HCT116 (cell line): ENCODE results near the gene DNPH1. TPM values are rescaled to one million over a fixed set of nuclear protein-coding genes. Genes with fewer than 3 reads are reported as not detected.

ENCODE experiments used
- ATAC-seq: fragments of 200-7000 bp; cut with Tn5 transposase; 2 replicates; pipeline ENCODE4 v1.9.1; 2020; ENCODE audit warnings: mild to moderate bottlenecking, moderate library complexity
- BruUV-seq: library from RNA; stranded (reverse); fragments of 400-500 nt; replicated peaks from 2 replicates; lab custom pipeline; 2021; lab: Mats Ljungman, UMichigan
- CTCF ChIA-PET: fragments of 300-600 bp; sonication (Branson Sonifier 250); formaldehyde crosslinking; loops from one replicate; lab custom pipeline; 2021; ENCODE audit warnings: antibody characterized with exemption; lab: Charles Lee
- POLR2A ChIA-PET: fragments of 300-600, 350-600 bp; sonication (Branson Sonifier 250); formaldehyde crosslinking; loops from one replicate; lab custom pipeline; 2021; ENCODE audit warnings: antibody characterized with exemption; lab: Charles Lee
- RAD21 ChIA-PET, 2 experiments: fragments of 300-600 bp; sonication (Branson Sonifier 250); formaldehyde crosslinking; loops; one replicate each; lab custom pipeline; 2023; ENCODE audit warnings: low total read pairs in 2 of 2; ENCODE audit not compliant: uncharacterized antibody in 2 of 2, unreplicated experiment in 2 of 2, low non-redundant PET in 1 of 2; lab: Charles Lee
- DNase-seq: peaks from one replicate; pipeline ENCODE4 v3.0.0-alpha.2; 2010; ENCODE audit warnings: low read depth, low spot score
- H2AFZ ChIP-seq: fragments of 200-600 bp; shearing (Covaris generic), sonication (generic); 2 replicates; pipeline ENCODE4 v1.6.1; 2017; ENCODE audit warnings: low read depth, mixed run types, mixed read lengths, antibody characterized with exemption, low read length; ENCODE audit not compliant: poor library complexity, severe bottlenecking
- H3K27ac ChIP-seq: 2 replicates; pipeline ENCODE4 v1.5.1; 2012; ENCODE audit warnings: low read depth, low read length
- H3K27me3 ChIP-seq: fragments of 200-600 bp; sonication (generic); 2 replicates; pipeline ENCODE4 v1.6.1; 2016; ENCODE audit warnings: mixed run types, low read length, mixed read lengths; ENCODE audit not compliant: insufficient read depth
- H3K36me3 ChIP-seq, 2 experiments: fragments of 200-500 bp in 1 of 2; fragments of 200-600 bp in 1 of 2; sonication (Bioruptor generic) in 1 of 2; sonication (generic) in 1 of 2; 2 replicates each; pipeline versions ENCODE4 v1.5.1 to v1.6.1; 2014 to 2016; ENCODE audit warnings: low read length in 2 of 2, inconsistent platforms in 1 of 2, mixed read lengths in 1 of 2, mixed run types in 1 of 2; ENCODE audit not compliant: insufficient read depth in 2 of 2, control insufficient read depth in 1 of 2
- H3K4me1 ChIP-seq, 2 experiments: fragments of 200-600 bp in 1 of 2; sonication (generic) in 1 of 2; 2 replicates each; pipeline versions ENCODE4 v1.5.1 to v1.6.1; 2012 to 2017; ENCODE audit warnings: low read length in 2 of 2, inconsistent platforms in 1 of 2, mild to moderate bottlenecking in 1 of 2, mixed read lengths in 1 of 2, mixed run types in 1 of 2, moderate library complexity in 1 of 2; ENCODE audit not compliant: insufficient read depth in 2 of 2, control insufficient read depth in 1 of 2
- H3K4me2 ChIP-seq: fragments of 200-600 bp; sonication (generic); 2 replicates; pipeline ENCODE4 v1.6.1; 2017; ENCODE audit warnings: mixed run types, low read length, mixed read lengths
- H3K4me3 ChIP-seq, 2 experiments: fragments of 200-600 bp in 1 of 2; sonication (generic) in 1 of 2; replicated peaks in 1 of 2; 2 replicates each; pipeline ENCODE4 v1.5.1; 2011 to 2016; ENCODE audit warnings: low read length in 2 of 2, control low read depth in 1 of 2, low read depth in 1 of 2, mild to moderate bottlenecking in 1 of 2, mixed read lengths in 1 of 2, mixed run types in 1 of 2
- H3K79me2 ChIP-seq: fragments of 200-600 bp; sonication (generic); 2 replicates; pipeline ENCODE4 v1.6.1; 2017; ENCODE audit warnings: mild to moderate bottlenecking, mixed run types, low read length, moderate library complexity, mixed read lengths; ENCODE audit not compliant: insufficient read depth
- H3K9ac ChIP-seq: fragments of 200-600 bp; sonication (generic); 2 replicates; pipeline ENCODE4 v1.6.1; 2016; ENCODE audit warnings: low read length, mixed read lengths
- H3K9me2 ChIP-seq: fragments of 200-600 bp; sonication (generic), shearing (Covaris generic); 2 replicates; pipeline ENCODE4 v1.6.1; 2017; ENCODE audit warnings: mixed run types, mild to moderate bottlenecking, moderate library complexity; ENCODE audit not compliant: insufficient read depth
- H3K9me3 ChIP-seq, 2 experiments: fragments of 200-500 bp in 1 of 2; fragments of 200-600 bp in 1 of 2; sonication (Bioruptor generic) in 1 of 2; sonication (generic) in 1 of 2; 2 replicates each; pipeline ENCODE4 v1.6.1; 2014 to 2017; ENCODE audit warnings: low read length in 2 of 2, mixed read lengths in 2 of 2, inconsistent platforms in 1 of 2, low read depth in 1 of 2, mild to moderate bottlenecking in 1 of 2, mixed run types in 1 of 2, moderate library complexity in 1 of 2; ENCODE audit not compliant: control insufficient read depth in 1 of 2, insufficient read depth in 1 of 2
- H4K20me1 ChIP-seq: fragments of 200-600 bp; sonication (generic), shearing (Covaris generic); 2 replicates; pipeline ENCODE4 v1.6.1; 2017; ENCODE audit warnings: mixed run types, mild to moderate bottlenecking, moderate library complexity; ENCODE audit not compliant: insufficient read depth
- CTCF ChIP-seq, 3 experiments: fragments of 200-600 bp in 1 of 3; sonication (generic) in 1 of 3; IDR thresholded peaks in 2 of 3; conservative IDR thresholded peaks in 1 of 3; 2 replicates each; pipeline ENCODE4 v1.5.1; 2012 to 2017; ENCODE audit warnings: low read depth in 2 of 3, low read length in 2 of 3, antibody characterized with exemption in 1 of 3, borderline replicate concordance in 1 of 3, control low read depth in 1 of 3, mild to moderate bottlenecking in 1 of 3, mixed read lengths in 1 of 3, mixed run types in 1 of 3, moderate library complexity in 1 of 3; ENCODE audit not compliant: insufficient read depth in 1 of 3
- ELF1 ChIP-seq: IDR thresholded peaks from 2 replicates; pipeline ENCODE4 v1.6.1; 2012; ENCODE audit warnings: low read depth, borderline replicate concordance
- EZH2 ChIP-seq: fragments of 200-600 bp; sonication (generic); IDR thresholded peaks from 2 replicates; pipeline ENCODE4 v1.6.1; 2017; ENCODE audit warnings: antibody characterized with exemption, mixed run types
- EZH2phosphoT487 ChIP-seq: fragments of 200-600 bp; IDR thresholded peaks from 2 replicates; pipeline ENCODE4 v1.6.1; 2018; ENCODE audit warnings: antibody characterized with exemption, borderline replicate concordance
- FOSL1 ChIP-seq: IDR thresholded peaks from 2 replicates; pipeline ENCODE4 v1.6.1; 2012; ENCODE audit warnings: low read depth
- JUND ChIP-seq: IDR thresholded peaks from 2 replicates; pipeline ENCODE4 v1.6.1; 2012
- MAX ChIP-seq: IDR thresholded peaks from 2 replicates; pipeline ENCODE4 v1.6.1; 2012
- POLR2A ChIP-seq: IDR thresholded peaks from 2 replicates; pipeline ENCODE4 v1.7.0; 2011; ENCODE audit warnings: borderline replicate concordance; ENCODE audit not compliant: insufficient read depth, insufficient read length; ENCODE audit errors: extremely low read depth
- POLR2AphosphoS5 ChIP-seq: IDR thresholded peaks from 2 replicates; pipeline ENCODE4 v1.6.1; 2011; ENCODE audit warnings: mild to moderate bottlenecking, low read depth, low read length, moderate library complexity
- SIN3A ChIP-seq: IDR thresholded peaks from 2 replicates; pipeline ENCODE4 v1.6.1; 2012; ENCODE audit warnings: low read depth
- SRF ChIP-seq: IDR thresholded peaks from 2 replicates; pipeline ENCODE4 v1.6.1; 2012; ENCODE audit warnings: low read depth
- YY1 ChIP-seq: IDR thresholded peaks from 2 replicates; pipeline ENCODE4 v1.6.1; 2011; ENCODE audit warnings: low read length, low read depth, moderate library complexity, mild to moderate bottlenecking; ENCODE audit not compliant: insufficient replicate concordance; ENCODE audit errors: extremely low read depth
- ZBTB33 ChIP-seq: IDR thresholded peaks from 2 replicates; pipeline ENCODE4 v1.6.1; 2011; ENCODE audit warnings: mild to moderate bottlenecking, low read length, moderate library complexity; ENCODE audit not compliant: insufficient replicate concordance; ENCODE audit errors: extremely low read depth
- ZNF274 ChIP-seq: fragments of 200-500 bp; sonication (Bioruptor generic); IDR thresholded peaks from 2 replicates; pipeline ENCODE4 v1.6.1; 2014; ENCODE audit warnings: mild to moderate bottlenecking, low read depth, low read length, inconsistent platforms
- intact Hi-C: fragments of 100-400 bp; cut with micrococcal nuclease; formaldehyde crosslinking; loops from 2 replicates; pipeline ENCODE4 v1.10.0; 2022
- total RNA-seq: library from RNA; stranded (reverse); gene quantifications from one replicate; pipeline ENCODE4 v1.2.1, GENCODE V29; 2021; ENCODE audit not compliant: unreplicated experiment

Gene DNPH1
- total RNA-seq, 1 experiment from 2014 or later, result 117 TPM

- Histone ChIP-seq H3K9me3 (no peaks in the 10 kb centered on the region), H3K4me3 (no peak overlapping the region), H3K4me1 (no peaks in the 10 kb centered on the region), H3K9me2 (no peaks in the 10 kb centered on the region), H3K4me2 (no peak overlapping the region), H2AFZ (no peak overlapping the region), H3K36me3 (no peaks in the 10 kb centered on the region; a peak in 1 of 4 replicates), H3K27me3 (peaks cover 4% of the 10 kb centered on the region; the same call in 1 of the 2 replicates), H4K20me1 (no peaks in the 10 kb centered on the region), H3K79me2 (no peaks in the 10 kb centered on the region), H3K9ac (no peak overlapping the region), H3K27ac (no peak overlapping the region)
- no TSS peak for BruUV-seq
- POLR2A ChIA-PET, result no interaction called here
- TF ChIP-seq ZBTB33, result no peak
- no peak for TF ChIP-seq SIN3A
- TF ChIP-seq EZH2, result no peak
- no peak for TF ChIP-seq YY1
- RAD21 ChIA-PET, result no interaction called here
- ATAC-seq (no peak), DNase-seq (no peak)
- CTCF ChIA-PET, result no interaction called here
- intact Hi-C loops, result no loop called here
These were observed 24.1 kb upstream of the DNPH1 start for GRCh38 chr6:43253401-43253800.

GRCh38 chr6:43250992-43251373 lies 21.7 kb upstream of the DNPH1 start:
- BruUV-seq, result no TSS peak
- Histone ChIP-seq H3K9ac (no peak overlapping the region), H3K36me3 (no peaks in the 10 kb centered on the region), H3K4me3 (no peak overlapping the region), H4K20me1 (no peaks in the 10 kb centered on the region), H3K27me3 (peaks cover 4% of the 10 kb centered on the region; the same call in 1 of the 2 replicates), H3K79me2 (no peaks in the 10 kb centered on the region), H3K9me3 (no peaks in the 10 kb centered on the region), H3K27ac (no peak overlapping the region), H2AFZ (no peak overlapping the region), H3K4me2 (no peak overlapping the region), H3K9me2 (no peaks in the 10 kb centered on the region), H3K4me1 (peaks cover 3 to 11% of the 10 kb centered on the region in 2 experiments; a peak in 2 of 4 replicates)
- ChIA-PET RAD21 (no interaction called here), POLR2A (no interaction called here), CTCF (no interaction called here)
- DNase-seq (no peak), ATAC-seq (no peak)
- intact Hi-C loops, result no loop called here
- TF ChIP-seq POLR2A (no peak), POLR2AphosphoS5 (no peak), SIN3A (no peak), EZH2phosphoT487 (no peak), CTCF (IDR thresholded peaks at IDR 0.05 in 2 of 3, conservative IDR thresholded peaks at IDR 0.05 in 1 of 3; ENCODE audit: borderline replicate concordance in 1 of 3, insufficient read depth in 1 of 3, low read depth in 2 of 3, low read length in 2 of 3) (no peak), MAX (no peak), SRF (no peak), ZBTB33 (no peak), EZH2 (no peak), ELF1 (no peak), JUND (no peak), ZNF274 (no peak), FOSL1 (no peak)
